Activated CD8-positive, alpha-beta T cell treated with anti-CD3 and anti-CD28 coated beads, Interleukin-2, amount 10 ng/mL, durations not matched to agents 7 days and 5 days (primary cell): ENCODE results near the gene GID4. TPM values are rescaled to one million over a fixed set of nuclear protein-coding genes. Genes with fewer than 3 reads are reported as not detected.

Source experiments
- ATAC-seq: fragments of 150-1000 bp; cut with Tn5 transposase; one replicate; pipeline ENCODE4 v1.10.0; 2021; ENCODE audit warnings: moderate library complexity
- CTCF ChIA-PET: fragments of 350-600 bp; sonication (Branson Sonifier 250); formaldehyde crosslinking; loops from one replicate; lab custom pipeline; 2021; ENCODE audit warnings: antibody characterized with exemption; lab: Charles Lee
- POLR2A ChIA-PET: fragments of 350-600 bp; sonication (Branson Sonifier 250); formaldehyde crosslinking; loops from one replicate; lab custom pipeline; 2021; ENCODE audit warnings: antibody characterized with exemption; lab: Charles Lee
- DNase-seq: peaks from one replicate; pipeline ENCODE4 v3.0.0-alpha.2; 2020
- H3K27ac Mint-ChIP-seq: one replicate; pipeline ENCODE4 v1.8.0; 2021; ENCODE audit warnings: mild to moderate bottlenecking, mixed read lengths
- H3K27me3 Mint-ChIP-seq: one replicate; pipeline ENCODE4 v1.8.0; 2021; ENCODE audit warnings: low read depth, mixed read lengths
- H3K36me3 Mint-ChIP-seq: one replicate; pipeline ENCODE4 v1.8.0; 2021; ENCODE audit warnings: low read depth, mixed read lengths
- H3K4me1 Mint-ChIP-seq: one replicate; pipeline ENCODE4 v1.8.0; 2021; ENCODE audit warnings: low read depth, mixed read lengths
- H3K4me3 Mint-ChIP-seq: one replicate; pipeline ENCODE4 v1.8.0; 2021; ENCODE audit warnings: mild to moderate bottlenecking, mixed read lengths
- H3K9me3 Mint-ChIP-seq: one replicate; pipeline ENCODE4 v1.8.0; 2022; ENCODE audit warnings: mixed read lengths; ENCODE audit not compliant: insufficient read depth
- total RNA-seq, 2 experiments: library from RNA; stranded (reverse); gene quantifications; one replicate each; pipeline ENCODE4 v1.2.3, GENCODE V29; 2021

The GID4 gene
- total RNA-seq, 2 experiments from 2014 or later: 8.3 to 8.9 TPM

- H3K4me3 Mint-ChIP-seq: no peak overlapping the region
- H3K27me3 Mint-ChIP-seq: no peaks in the 10 kb centered on the region
- DNase-seq (no peak), ATAC-seq (no peak)
- no peaks in the 10 kb centered on the region for H3K9me3 Mint-ChIP-seq
- CTCF ChIA-PET: interaction anchor here (0.9 to 1.7 kb wide), 3 partner anchors 10 to 73 kb away, joined by 3 to 8 read pairs (median 5); no protein-coding TSS in a partner anchor
- no peaks in the 10 kb centered on the region for H3K4me1 Mint-ChIP-seq
- POLR2A ChIA-PET: no interaction called here
- no peaks in the 10 kb centered on the region for H3K36me3 Mint-ChIP-seq
- no peak overlapping the region for H3K27ac Mint-ChIP-seq
These were observed 34.9 kb upstream of the GID4 start for GRCh38 chr17:18004345-18004744.

- Mint-ChIP-seq H3K4me3 (no peak overlapping the region), H3K36me3 (no peaks in the 10 kb centered on the region), H3K4me1 (no peaks in the 10 kb centered on the region), H3K27me3 (no peaks in the 10 kb centered on the region), H3K9me3 (no peaks in the 10 kb centered on the region), H3K27ac (no peak overlapping the region)
- CTCF ChIA-PET: interaction anchor here (0.9 to 1.7 kb wide), 3 partner anchors 11 to 74 kb away, joined by 3 to 8 read pairs (median 5); no protein-coding TSS in a partner anchor
- POLR2A ChIA-PET: no interaction called here
- ATAC-seq: no peak
- DNase-seq: no peak
These were observed 34.3 kb upstream of the GID4 start for GRCh38 chr17:18004884-18005305.

- Mint-ChIP-seq H3K4me3 (no peak overlapping the region), H3K9me3 (no peaks in the 10 kb centered on the region), H3K4me1 (no peaks in the 10 kb centered on the region), H3K27me3 (no peaks in the 10 kb centered on the region), H3K27ac (no peak overlapping the region), H3K36me3 (no peaks in the 10 kb centered on the region)
- DNase-seq: no peak
- CTCF ChIA-PET: no interaction called here
- no peak for ATAC-seq
- POLR2A ChIA-PET: no interaction called here
These were observed 33.7 kb upstream of the GID4 start for GRCh38 chr17:18005496-18005895.

GRCh38 chr17:18006495-18007239 is 32.5 kb upstream of the GID4 start:
- ATAC-seq (no peak), DNase-seq (no peak)
- Mint-ChIP-seq H3K4me3 (no peak overlapping the region), H3K4me1 (no peaks in the 10 kb centered on the region), H3K27ac (no peak overlapping the region), H3K9me3 (no peaks in the 10 kb centered on the region), H3K36me3 (no peaks in the 10 kb centered on the region), H3K27me3 (no peaks in the 10 kb centered on the region)
- ChIA-PET CTCF (no interaction called here), POLR2A (no interaction called here)

- POLR2A ChIA-PET: no interaction called here
- Mint-ChIP-seq H3K27me3 (no peaks in the 10 kb centered on the region), H3K9me3 (no peaks in the 10 kb centered on the region), H3K27ac (no peak overlapping the region), H3K4me3 (no peak overlapping the region), H3K4me1 (no peaks in the 10 kb centered on the region), H3K36me3 (no peaks in the 10 kb centered on the region)
- CTCF ChIA-PET: interaction anchor here (2.2 kb wide), 1 partner anchor 90 kb away, joined by 5 read pairs; no protein-coding TSS in a partner anchor
- peak; percentile 15 for ATAC-seq
- DNase-seq: no peak
These were observed 30.5 kb upstream of the GID4 start for GRCh38 chr17:18008496-18009268.

GRCh38 chr17:18009609-18010420 is 29.4 kb upstream of the GID4 start:
- H3K27ac Mint-ChIP-seq: no peak overlapping the region
- ChIA-PET POLR2A (no interaction called here), CTCF (interaction anchor here (1.0 to 2.2 kb wide), 2 partner anchors 91 to 149 kb away, joined by 3 to 5 read pairs; no protein-coding TSS in a partner anchor)
- H3K4me3 Mint-ChIP-seq: no peak overlapping the region
- H3K27me3 Mint-ChIP-seq: no peaks in the 10 kb centered on the region
- H3K9me3 Mint-ChIP-seq: no peaks in the 10 kb centered on the region
- H3K4me1 Mint-ChIP-seq: no peaks in the 10 kb centered on the region
- no peaks in the 10 kb centered on the region for H3K36me3 Mint-ChIP-seq
- DNase-seq (no peak), ATAC-seq (no peak)

- no peak overlapping the region for H3K4me3 Mint-ChIP-seq
- no peaks in the 10 kb centered on the region for H3K27me3 Mint-ChIP-seq
- no peaks in the 10 kb centered on the region for H3K4me1 Mint-ChIP-seq
- H3K36me3 Mint-ChIP-seq: no peaks in the 10 kb centered on the region
- no peak for DNase-seq
- no peak overlapping the region for H3K27ac Mint-ChIP-seq
- H3K9me3 Mint-ChIP-seq: no peaks in the 10 kb centered on the region
- ATAC-seq: no peak
- ChIA-PET CTCF (no interaction called here), POLR2A (no interaction called here)
These were observed 27.9 kb upstream of the GID4 start for GRCh38 chr17:18011286-18011685.

GRCh38 chr17:18014006-18014405 is 25.2 kb upstream of the GID4 start:
- CTCF ChIA-PET: interaction anchor here (1.2 kb wide), 1 partner anchor 11 kb away, joined by 4 read pairs; no protein-coding TSS in a partner anchor
- H3K4me1 Mint-ChIP-seq: no peaks in the 10 kb centered on the region
- POLR2A ChIA-PET: interaction anchor here (1.0 to 1.2 kb wide), 2 partner anchors 11 to 55 kb away, joined by 3 to 4 read pairs; no protein-coding TSS in a partner anchor
- H3K4me3 Mint-ChIP-seq: no peak overlapping the region
- H3K27ac Mint-ChIP-seq: no peak overlapping the region
- H3K36me3 Mint-ChIP-seq: peaks cover 3% of the 10 kb centered on the region
- ATAC-seq (no peak), DNase-seq (no peak)
- H3K27me3 Mint-ChIP-seq: no peaks in the 10 kb centered on the region
- no peaks in the 10 kb centered on the region for H3K9me3 Mint-ChIP-seq

- Mint-ChIP-seq H3K27ac (no peak overlapping the region), H3K4me3 (no peak overlapping the region), H3K9me3 (no peaks in the 10 kb centered on the region), H3K27me3 (no peaks in the 10 kb centered on the region), H3K4me1 (no peaks in the 10 kb centered on the region), H3K36me3 (peaks cover 3% of the 10 kb centered on the region)
- ATAC-seq: no peak
- DNase-seq: no peak
- ChIA-PET CTCF (interaction anchor here (1.0 kb wide), 1 partner anchor 18 kb away, joined by 3 read pairs; no protein-coding TSS in a partner anchor), POLR2A (no interaction called here)
These were observed 23.6 kb upstream of the GID4 start for GRCh38 chr17:18015593-18015992.

- no peak overlapping the region for H3K4me3 Mint-ChIP-seq
- CTCF ChIA-PET: interaction anchor here (1.0 kb wide), 1 partner anchor 18 kb away, joined by 3 read pairs; no protein-coding TSS in a partner anchor
- no peak overlapping the region for H3K27ac Mint-ChIP-seq
- ATAC-seq (no peak), DNase-seq (no peak)
- peaks cover 3% of the 10 kb centered on the region for H3K36me3 Mint-ChIP-seq
- H3K4me1 Mint-ChIP-seq: no peaks in the 10 kb centered on the region
- H3K9me3 Mint-ChIP-seq: no peaks in the 10 kb centered on the region
- POLR2A ChIA-PET: no interaction called here
- H3K27me3 Mint-ChIP-seq: no peaks in the 10 kb centered on the region
These were observed 22.8 kb upstream of the GID4 start for GRCh38 chr17:18016426-18016825.

- POLR2A ChIA-PET: no interaction called here
- Mint-ChIP-seq H3K4me1 (no peaks in the 10 kb centered on the region), H3K36me3 (peaks cover 3% of the 10 kb centered on the region), H3K27ac (no peak overlapping the region), H3K27me3 (no peaks in the 10 kb centered on the region), H3K9me3 (no peaks in the 10 kb centered on the region), H3K4me3 (no peak overlapping the region)
- DNase-seq (no peak), ATAC-seq (no peak)
- CTCF ChIA-PET: no interaction called here
These were observed 21.2 kb upstream of the GID4 start for GRCh38 chr17:18017958-18018357.
